GM20000 (cell line): ENCODE results near the gene C1QTNF9.
"Not testable (repeated sequence)": the region's sequence is repeated elsewhere in the genome, so short reads cannot be mapped to it uniquely, and the experiment has no call there.

Experiments
- DNase-seq: peaks from one replicate; pipeline ENCODE4 v3.0.0; 2012; ENCODE audit warnings: low spot score
- TF ChIP-seq, protein P1 (sequence below): IDR thresholded peaks from 2 replicates; pipeline ENCODE4 v1.5.1; 2012; ENCODE audit warnings: mild to moderate bottlenecking, control low read depth; ENCODE audit errors: extremely low read depth, missing control alignments

Gene C1QTNF9

DNA sequence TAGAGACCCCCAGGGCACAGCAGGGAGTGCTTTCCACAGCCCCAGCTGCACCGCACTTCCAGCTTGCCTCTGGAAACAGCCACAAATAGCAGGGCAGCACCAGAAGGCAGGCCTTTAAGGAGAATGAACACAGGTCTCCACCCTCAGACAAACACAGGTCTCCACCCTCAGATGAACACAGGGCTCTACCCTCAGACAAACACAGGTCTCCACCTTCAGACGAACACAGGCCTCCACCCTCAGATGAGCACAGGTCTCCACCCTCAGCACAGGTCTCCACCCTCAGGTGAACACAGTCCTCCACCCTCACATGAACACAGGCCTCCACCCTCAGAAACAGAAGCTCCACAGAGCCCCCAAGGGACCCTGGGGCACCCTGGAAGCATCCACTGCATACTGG is 51.7 kb downstream of the C1QTNF9 start:
- TF ChIP-seq, protein P1, sequence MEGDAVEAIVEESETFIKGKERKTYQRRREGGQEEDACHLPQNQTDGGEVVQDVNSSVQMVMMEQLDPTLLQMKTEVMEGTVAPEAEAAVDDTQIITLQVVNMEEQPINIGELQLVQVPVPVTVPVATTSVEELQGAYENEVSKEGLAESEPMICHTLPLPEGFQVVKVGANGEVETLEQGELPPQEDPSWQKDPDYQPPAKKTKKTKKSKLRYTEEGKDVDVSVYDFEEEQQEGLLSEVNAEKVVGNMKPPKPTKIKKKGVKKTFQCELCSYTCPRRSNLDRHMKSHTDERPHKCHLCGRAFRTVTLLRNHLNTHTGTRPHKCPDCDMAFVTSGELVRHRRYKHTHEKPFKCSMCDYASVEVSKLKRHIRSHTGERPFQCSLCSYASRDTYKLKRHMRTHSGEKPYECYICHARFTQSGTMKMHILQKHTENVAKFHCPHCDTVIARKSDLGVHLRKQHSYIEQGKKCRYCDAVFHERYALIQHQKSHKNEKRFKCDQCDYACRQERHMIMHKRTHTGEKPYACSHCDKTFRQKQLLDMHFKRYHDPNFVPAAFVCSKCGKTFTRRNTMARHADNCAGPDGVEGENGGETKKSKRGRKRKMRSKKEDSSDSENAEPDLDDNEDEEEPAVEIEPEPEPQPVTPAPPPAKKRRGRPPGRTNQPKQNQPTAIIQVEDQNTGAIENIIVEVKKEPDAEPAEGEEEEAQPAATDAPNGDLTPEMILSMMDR = no peak
- DNase-seq = no peak

DNA sequence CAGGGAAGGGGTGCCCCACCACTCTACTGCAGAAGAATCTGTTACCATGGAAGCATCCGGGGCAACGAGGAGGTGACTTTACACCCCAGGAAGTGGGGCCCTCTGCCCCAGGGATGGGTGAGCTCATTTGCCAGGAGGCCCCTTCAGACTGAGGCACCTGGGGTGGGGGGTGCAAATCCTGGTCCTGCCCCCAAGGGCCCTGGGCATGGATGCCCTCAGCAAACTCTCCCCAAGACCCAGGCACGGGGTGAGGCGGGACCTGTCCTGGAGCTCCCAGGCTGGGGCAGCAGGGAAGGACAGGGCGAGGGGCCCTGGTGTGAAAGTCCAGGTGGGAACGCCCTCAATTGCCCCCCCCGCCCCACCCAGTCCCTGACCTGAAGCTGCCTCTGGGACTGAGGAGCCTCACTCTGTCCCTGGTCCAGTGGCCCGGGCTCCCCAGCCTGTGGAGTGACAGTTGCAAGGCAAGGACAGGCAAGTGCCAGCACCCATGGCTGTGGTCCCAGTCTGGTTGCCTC is 52.5 kb downstream of the C1QTNF9 start:
- TF ChIP-seq, protein P1 = no peak
- DNase-seq = no peak

DNA sequence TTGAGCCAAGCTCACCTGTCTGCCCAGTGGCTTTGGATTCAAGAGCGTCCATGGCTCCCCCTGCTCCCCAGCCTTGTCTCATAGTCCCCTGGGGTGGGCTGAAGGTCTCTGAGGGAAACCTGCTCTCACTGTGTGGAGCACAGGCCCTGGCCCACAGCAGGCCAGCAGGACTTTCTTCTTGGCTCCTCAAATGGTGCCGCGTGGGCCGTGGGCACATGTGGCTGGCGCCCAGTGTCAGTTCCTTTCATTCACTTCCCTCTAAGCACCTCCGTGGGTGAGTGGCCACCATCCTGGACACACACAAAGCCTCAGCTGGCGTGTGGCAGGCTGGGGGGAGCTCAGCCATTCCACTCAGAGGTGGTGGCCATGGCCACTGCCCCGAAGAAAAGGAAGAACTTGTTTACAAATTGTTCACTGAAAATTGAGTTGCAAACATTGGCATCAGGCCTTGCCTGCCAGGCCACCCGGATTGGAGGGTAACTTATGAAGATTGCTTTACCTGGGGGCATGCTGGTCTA is 53.1 kb downstream of the C1QTNF9 start:
- TF ChIP-seq, protein P1 = no peak
- DNase-seq = no peak

DNA sequence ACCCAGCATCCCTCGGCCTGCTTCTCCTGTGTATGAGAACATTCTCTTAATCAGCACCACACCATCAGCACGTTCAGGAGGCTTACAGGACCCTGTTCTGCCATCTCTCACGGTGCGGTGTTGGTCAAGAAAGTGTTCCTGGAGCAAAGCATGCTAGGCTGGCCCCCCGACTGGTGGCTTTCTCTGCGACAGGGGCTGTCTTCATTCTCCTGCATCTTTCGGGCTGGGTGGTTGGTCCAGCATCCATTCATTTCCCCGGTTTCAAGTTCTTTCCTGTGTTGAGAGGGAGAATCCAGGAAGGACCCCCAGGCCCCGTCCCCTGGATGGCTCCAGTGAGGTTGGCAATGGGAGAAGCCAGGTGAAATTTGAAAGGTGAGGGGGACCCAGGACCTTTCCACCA is 55.8 kb downstream of the C1QTNF9 start:
- no peak for DNase-seq
- TF ChIP-seq, protein P1 = no peak

DNA sequence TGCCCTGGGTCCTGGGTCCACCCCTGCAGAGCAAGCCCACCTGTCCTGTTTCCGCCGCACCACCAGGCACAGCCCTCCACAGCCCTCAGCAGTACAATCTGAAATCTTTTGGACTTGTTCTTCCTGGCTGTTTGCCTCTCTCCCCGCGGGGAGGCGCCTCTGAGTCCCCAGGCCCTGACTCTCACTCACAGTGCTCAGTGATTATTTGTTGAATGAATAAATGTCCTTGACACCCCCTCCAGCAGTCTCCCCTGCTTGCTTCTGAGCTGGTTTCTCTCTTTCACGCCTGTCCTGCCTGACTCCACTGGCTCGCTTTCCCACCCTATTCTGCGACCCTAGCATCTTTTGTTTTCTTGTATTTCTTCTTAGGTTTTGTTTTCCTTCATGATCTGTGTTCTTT is 56.9 kb downstream of the C1QTNF9 start:
- not testable (repeated sequence) for DNase-seq

DNA sequence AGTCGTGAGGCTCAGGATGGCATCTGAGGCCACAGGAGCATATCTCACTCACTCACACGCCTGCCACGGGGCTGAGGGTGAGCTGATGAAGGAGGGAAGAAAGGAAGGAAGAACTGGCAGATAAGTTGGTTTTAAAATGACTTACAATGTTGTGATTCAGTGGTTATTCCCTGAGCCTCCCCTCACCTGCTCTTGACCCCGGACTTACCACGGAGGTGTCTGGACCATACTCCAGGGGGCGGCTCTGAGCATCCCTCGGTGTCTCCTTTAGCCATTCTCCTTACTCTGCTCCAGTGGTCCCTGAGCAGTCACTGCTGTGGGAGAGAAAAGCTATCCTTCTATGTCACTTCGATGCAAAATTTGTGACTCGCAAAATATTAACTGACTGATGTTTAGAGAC is 61.9 kb downstream of the C1QTNF9 start:
- DNase-seq = not testable (repeated sequence)
